ENCODE data around the gene CST3. TPM values are rescaled to one million over a fixed set of nuclear protein-coding genes. Genes with fewer than 3 reads are reported as not detected.

CST3 gene
- polyA plus RNA-seq, 2 of the 4 experiments (the other 2 are of a cell fraction), result 136 to 238 TPM

DNA sequence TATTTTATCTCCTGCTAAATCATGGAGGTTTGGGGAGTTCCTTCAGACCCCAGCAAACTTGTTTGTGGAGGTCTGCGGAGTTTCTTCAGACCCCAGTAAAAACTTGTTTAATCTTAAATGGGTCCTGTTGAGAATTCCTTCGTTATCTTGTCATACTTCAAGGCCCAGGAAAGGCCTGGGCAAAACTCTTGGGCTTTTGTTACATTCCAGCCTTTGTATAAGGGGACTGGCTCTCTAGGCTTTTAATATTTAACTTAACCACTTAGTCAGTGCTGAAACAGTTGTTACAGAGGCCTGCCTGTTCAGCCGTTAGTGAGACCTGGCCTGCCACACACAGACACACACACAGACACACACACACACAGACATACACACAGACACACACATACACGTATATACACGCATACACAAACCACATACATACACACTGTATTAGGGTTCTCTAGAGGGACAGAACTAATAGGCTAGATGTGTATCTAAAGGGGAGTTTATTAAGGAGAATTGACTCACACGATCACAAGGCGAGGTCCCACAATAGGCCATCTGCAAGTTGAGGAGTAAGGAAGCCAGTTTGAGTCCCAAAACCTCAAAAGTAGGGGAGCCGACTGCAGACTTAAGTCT is 21.3 kb upstream of the CST3 start (continued):
- TF ChIP-seq CBX8 (IDR thresholded peaks at IDR 0.05) (no peak), RNF2 (IDR thresholded peaks at IDR 0.05; ENCODE audit: borderline replicate concordance, low read depth) (no peak)
- TF ChIP-seq, protein P1, sequence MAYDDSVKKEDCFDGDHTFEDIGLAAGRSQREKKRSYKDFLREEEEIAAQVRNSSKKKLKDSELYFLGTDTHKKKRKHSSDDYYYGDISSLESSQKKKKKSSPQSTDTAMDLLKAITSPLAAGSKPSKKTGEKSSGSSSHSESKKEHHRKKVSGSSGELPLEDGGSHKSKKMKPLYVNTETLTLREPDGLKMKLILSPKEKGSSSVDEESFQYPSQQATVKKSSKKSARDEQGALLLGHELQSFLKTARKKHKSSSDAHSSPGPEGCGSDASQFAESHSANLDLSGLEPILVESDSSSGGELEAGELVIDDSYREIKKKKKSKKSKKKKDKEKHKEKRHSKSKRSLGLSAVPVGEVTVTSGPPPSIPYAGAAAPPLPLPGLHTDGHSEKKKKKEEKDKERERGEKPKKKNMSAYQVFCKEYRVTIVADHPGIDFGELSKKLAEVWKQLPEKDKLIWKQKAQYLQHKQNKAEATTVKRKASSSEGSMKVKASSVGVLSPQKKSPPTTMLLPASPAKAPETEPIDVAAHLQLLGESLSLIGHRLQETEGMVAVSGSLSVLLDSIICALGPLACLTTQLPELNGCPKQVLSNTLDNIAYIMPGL (CRISPR knock-in tag; IDR thresholded peaks at IDR 0.05; ENCODE audit: borderline replicate concordance), result no peak

DNA sequence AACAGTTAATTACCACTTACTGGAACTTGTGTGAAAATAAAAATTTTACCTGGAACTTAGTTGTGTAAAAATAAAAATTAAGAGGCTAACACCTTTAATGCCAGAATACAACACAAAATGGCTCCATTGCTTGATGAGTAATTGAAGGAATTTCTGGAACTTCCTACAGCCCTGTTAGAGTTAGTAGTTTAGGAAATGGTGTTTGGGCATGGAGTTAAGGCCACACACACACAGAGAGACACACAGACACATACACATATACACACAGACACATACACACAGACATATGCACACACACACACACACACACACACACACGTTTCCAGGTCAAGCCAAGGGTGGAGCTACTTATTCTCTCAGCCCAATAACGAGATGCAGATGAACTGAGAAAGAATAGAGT is 20.6 kb upstream of the CST3 start:
- Histone ChIP-seq H3K4me3 (no peak overlapping the region), H3K4me1 (peaks cover 10% of the 10 kb centered on the region; the same call in 2 of the 3 replicates), H3K27ac (no peak overlapping the region), H3K9me3 (no peaks in the 10 kb centered on the region), H3K4me2 (no peak overlapping the region)
- TF ChIP-seq KDM5A (IDR thresholded peaks at IDR 0.05) (no peak), CEBPB (IDR thresholded peaks at IDR 0.05) (no peak), MAZ (IDR thresholded peaks at IDR 0.05; ENCODE audit: borderline replicate concordance, low read depth, low read length) (no peak), HOXA7 (CRISPR knock-in tag; IDR thresholded peaks at IDR 0.05) (no peak), TFCP2L1 (CRISPR knock-in tag; IDR thresholded peaks at IDR 0.05) (no peak), KDM1A (IDR thresholded peaks at IDR 0.05; ENCODE audit: low read depth) (no peak), RFX5 (IDR thresholded peaks at IDR 0.05) (no peak)
- TF ChIP-seq, protein P2, sequence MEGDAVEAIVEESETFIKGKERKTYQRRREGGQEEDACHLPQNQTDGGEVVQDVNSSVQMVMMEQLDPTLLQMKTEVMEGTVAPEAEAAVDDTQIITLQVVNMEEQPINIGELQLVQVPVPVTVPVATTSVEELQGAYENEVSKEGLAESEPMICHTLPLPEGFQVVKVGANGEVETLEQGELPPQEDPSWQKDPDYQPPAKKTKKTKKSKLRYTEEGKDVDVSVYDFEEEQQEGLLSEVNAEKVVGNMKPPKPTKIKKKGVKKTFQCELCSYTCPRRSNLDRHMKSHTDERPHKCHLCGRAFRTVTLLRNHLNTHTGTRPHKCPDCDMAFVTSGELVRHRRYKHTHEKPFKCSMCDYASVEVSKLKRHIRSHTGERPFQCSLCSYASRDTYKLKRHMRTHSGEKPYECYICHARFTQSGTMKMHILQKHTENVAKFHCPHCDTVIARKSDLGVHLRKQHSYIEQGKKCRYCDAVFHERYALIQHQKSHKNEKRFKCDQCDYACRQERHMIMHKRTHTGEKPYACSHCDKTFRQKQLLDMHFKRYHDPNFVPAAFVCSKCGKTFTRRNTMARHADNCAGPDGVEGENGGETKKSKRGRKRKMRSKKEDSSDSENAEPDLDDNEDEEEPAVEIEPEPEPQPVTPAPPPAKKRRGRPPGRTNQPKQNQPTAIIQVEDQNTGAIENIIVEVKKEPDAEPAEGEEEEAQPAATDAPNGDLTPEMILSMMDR (IDR thresholded peaks at IDR 0.05), result no peak
- CTCF ChIA-PET, result interaction anchor here (1.3 kb wide), 1 partner anchor 10 kb away, joined by 5 read pairs; no protein-coding TSS in a partner anchor
- ATAC-seq, result no peak
- POLR2A ChIA-PET, result no interaction called here
- FAIRE-seq, result peak; percentile 28
- DNase-seq (ENCODE audit: low read depth in 1 of 2, low spot score in 1 of 2), result no peak
- WGBS (ENCODE audit: missing lambda C conversion rate), result 31% methylated on average over 2 of the region's 2 CpGs

DNA sequence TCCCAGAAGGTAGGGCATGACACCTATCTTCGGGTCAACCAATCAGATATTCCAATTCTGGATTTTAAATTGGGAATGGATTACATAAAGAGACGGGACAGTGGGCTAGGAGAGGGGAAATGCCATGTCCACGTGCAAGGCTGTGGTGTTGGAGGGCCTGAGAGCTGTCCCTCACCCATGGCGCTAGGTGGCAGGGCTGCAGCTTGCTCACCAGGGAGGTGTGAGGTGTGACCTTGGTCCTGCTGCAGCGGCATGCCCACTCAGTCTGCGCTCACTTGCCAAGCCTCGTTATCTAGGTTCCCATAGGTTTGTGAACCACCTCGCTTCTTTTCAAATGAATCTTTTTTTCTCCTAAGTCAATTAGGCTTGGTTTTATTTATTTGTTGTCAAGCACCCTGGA is 19.4 kb upstream of the CST3 start:
- CTCF ChIA-PET, result interaction anchor here (6.5 kb wide), 1 partner anchor 10 kb away, joined by 41 read pairs; no protein-coding TSS in a partner anchor
- DNase-seq (ENCODE audit: low read depth in 1 of 2, low spot score in 1 of 2) (no peak), ATAC-seq (no peak), FAIRE-seq (no peak)
- Histone ChIP-seq H3K4me3 (no peak overlapping the region), H3K9me3 (no peaks in the 10 kb centered on the region), H3K4me1 (peaks cover 10% of the 10 kb centered on the region; the same call in 2 of the 3 replicates), H3K27ac (no peak overlapping the region), H3K4me2 (no peak overlapping the region)
- no peak for TF ChIP-seq CEBPB (IDR thresholded peaks at IDR 0.05)
- POLR2A ChIA-PET, result no interaction called here
- 65% methylated on average over 8 of the region's 8 CpGs for WGBS (ENCODE audit: missing lambda C conversion rate)

DNA sequence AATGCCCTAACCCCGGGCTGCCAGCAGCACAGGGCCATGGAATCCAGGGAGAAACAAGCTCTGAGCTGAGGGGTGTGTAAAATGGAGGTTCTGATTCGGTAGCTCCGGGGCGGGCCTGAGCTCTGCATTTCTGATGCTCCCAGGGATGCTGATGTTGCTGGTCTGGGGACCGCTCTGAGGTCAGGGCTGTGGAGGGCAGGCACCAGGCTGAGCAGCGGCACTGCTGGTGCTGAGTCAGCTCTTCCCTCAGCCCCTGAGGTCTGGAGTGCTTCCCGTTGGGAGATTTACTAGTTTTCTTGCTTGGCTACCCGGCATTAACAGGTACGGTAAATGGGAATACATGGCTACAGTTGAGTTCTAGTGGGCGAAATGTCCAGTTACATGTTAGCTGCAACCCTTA is 18.6 kb upstream of the CST3 start:
- ATAC-seq, result no peak
- CTCF ChIA-PET, result interaction anchor here (6.5 kb wide), 1 partner anchor 11 kb away, joined by 41 read pairs; no protein-coding TSS in a partner anchor
- H3K4me1 ChIP-seq, result peaks cover 10% of the 10 kb centered on the region; the same call in 2 of the 3 replicates
- POLR2A ChIA-PET, result no interaction called here
- no peaks in the 10 kb centered on the region for H3K9me3 ChIP-seq
- TF ChIP-seq MAFK (IDR thresholded peaks at IDR 0.05; ENCODE audit: partially characterized antibody) (peak; percentile 83), FOXS1 (CRISPR knock-in tag; IDR thresholded peaks at IDR 0.05) (no peak), CBX2 (IDR thresholded peaks at IDR 0.05; ENCODE audit: borderline replicate concordance, low read depth) (no peak)
- TF ChIP-seq, protein P3, sequence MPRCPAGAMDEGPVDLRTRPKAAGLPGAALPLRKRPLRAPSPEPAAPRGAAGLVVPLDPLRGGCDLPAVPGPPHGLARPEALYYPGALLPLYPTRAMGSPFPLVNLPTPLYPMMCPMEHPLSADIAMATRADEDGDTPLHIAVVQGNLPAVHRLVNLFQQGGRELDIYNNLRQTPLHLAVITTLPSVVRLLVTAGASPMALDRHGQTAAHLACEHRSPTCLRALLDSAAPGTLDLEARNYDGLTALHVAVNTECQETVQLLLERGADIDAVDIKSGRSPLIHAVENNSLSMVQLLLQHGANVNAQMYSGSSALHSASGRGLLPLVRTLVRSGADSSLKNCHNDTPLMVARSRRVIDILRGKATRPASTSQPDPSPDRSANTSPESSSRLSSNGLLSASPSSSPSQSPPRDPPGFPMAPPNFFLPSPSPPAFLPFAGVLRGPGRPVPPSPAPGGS (IDR thresholded peaks at IDR 0.05), result no peak
- FAIRE-seq, result no peak
- DNase-seq (ENCODE audit: low read depth in 1 of 2, low spot score in 1 of 2), result no peak
- no peak overlapping the region for H3K27ac ChIP-seq
- H3K4me3 ChIP-seq, result no peak overlapping the region
- no peak overlapping the region for H3K4me2 ChIP-seq
- WGBS (ENCODE audit: missing lambda C conversion rate), result 80% methylated on average over 10 of the region's 10 CpGs
